Gastroesophageal sphincter (tissue), 3 donors: ENCODE data around the gene KTN1.

ENCODE experiments used
- CTCF ChIP-seq, 4 experiments: fragments of 200-600 bp in 2 of 4; fragments of 450-650 bp in 2 of 4; sonication (generic) in 1 of 4; IDR thresholded peaks; one replicate each; pipeline ENCODE4 v1.5.1; 2017 to 2019; ENCODE audit warnings: antibody characterized with exemption in 4 of 4, mild to moderate bottlenecking in 2 of 4, moderate library complexity in 2 of 4
- POLR2A ChIP-seq, 2 donors: fragments of 450-650 bp; IDR thresholded peaks; one replicate each; pipeline ENCODE4 v1.6.1; 2017; ENCODE audit warnings: antibody characterized with exemption in 2 of 2, mild to moderate bottlenecking in 2 of 2, moderate library complexity in 1 of 2
- POLR2AphosphoS5 ChIP-seq: sonication (generic); formaldehyde crosslinking; IDR thresholded peaks from one replicate; pipeline ENCODE4 v1.6.1; 2017; ENCODE audit warnings: antibody characterized with exemption

DNA sequence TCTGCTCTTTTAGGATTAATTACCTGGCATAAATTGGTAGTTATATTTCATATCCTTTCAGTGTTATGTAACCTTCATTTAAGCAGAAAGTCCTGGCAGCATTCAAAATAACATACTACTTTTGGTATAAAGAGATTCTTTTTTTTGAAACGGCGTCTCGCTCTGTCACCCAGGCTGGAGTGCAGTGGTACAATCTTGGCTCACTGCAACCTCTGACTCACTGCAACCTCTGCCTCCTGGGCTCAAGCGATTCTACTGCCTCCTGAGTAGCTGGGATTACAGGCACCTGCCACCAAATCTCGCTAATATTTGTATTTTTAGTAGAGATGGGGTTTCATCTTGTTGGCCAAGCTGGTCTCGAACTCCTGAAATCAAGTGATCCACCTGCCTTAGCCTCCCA lies 9.2 kb downstream of the KTN1 start:
- TF ChIP-seq CTCF (IDR thresholded peaks at IDR 0.05) (no peak), POLR2A (IDR thresholded peaks at IDR 0.05) (no peak), POLR2AphosphoS5 (no peak)
